Body of pancreas (tissue), 4 donors: ENCODE results near the gene SSRP1. TPM values are rescaled to one million over a fixed set of nuclear protein-coding genes. Genes with fewer than 3 reads are reported as not detected.
"Not testable (repeated sequence)": the region's sequence is repeated elsewhere in the genome, so short reads cannot be mapped to it uniquely, and the experiment has no call there.

Experiments
- ATAC-seq: fragments of 150-250 bp; one replicate; pipeline ENCODE4 v1.9.1; 2016
- DNase-seq, 4 donors: peaks; one replicate each; pipeline ENCODE4 v3.0.0-alpha.2; 2019
- H3K27ac ChIP-seq, 4 donors: fragments of 200-600 bp; sonication (generic); 1 replicate in 3 of 4; 2 replicates in 1 of 4; pipeline versions ENCODE4 v1.5.1 to v1.6.1; 2016 to 2019; ENCODE audit warnings: mild to moderate bottlenecking in 1 of 4, mixed read lengths in 1 of 4, moderate library complexity in 1 of 4
- H3K27me3 ChIP-seq, 2 donors: fragments of 200-600 bp; sonication (generic); one replicate each; pipeline ENCODE4 v1.6.0; 2016; ENCODE audit warnings: mild to moderate bottlenecking in 1 of 2
- H3K36me3 ChIP-seq, 2 donors: fragments of 200-600 bp; sonication (generic); replicated peaks in 1 of 2; 2 replicates each; pipeline ENCODE4 v1.5.1; 2016; ENCODE audit warnings: low read depth in 2 of 2; ENCODE audit not compliant: insufficient read depth in 1 of 2
- H3K4me1 ChIP-seq: fragments of 200-600 bp; sonication (generic); one replicate; pipeline ENCODE4 v1.6.0; 2016
- H3K4me3 ChIP-seq, 2 donors: fragments of 200-600 bp; sonication (generic); 1 replicate in 1 of 2; 2 replicates in 1 of 2; pipeline ENCODE4 v1.5.1; 2016 to 2019
- H3K9me3 ChIP-seq, 3 donors: fragments of 200-600 bp; sonication (generic); 1 replicate in 2 of 3; 2 replicates in 1 of 3; pipeline ENCODE4 v1.5.1; 2016
- CTCF ChIP-seq, 7 experiments: fragments of 450-650 bp in 4 of 7; fragments of 200-600 bp in 3 of 7; sonication (generic) in 3 of 7; IDR thresholded peaks; one replicate each; pipeline ENCODE4 v1.5.1; 2016 to 2019; ENCODE audit warnings: antibody characterized with exemption in 7 of 7
- POLR2A ChIP-seq, 3 donors: fragments of 450-650 bp; IDR thresholded peaks; one replicate each; pipeline ENCODE4 v1.6.1; 2016; ENCODE audit warnings: antibody characterized with exemption in 3 of 3, mild to moderate bottlenecking in 2 of 3
- WGBS, 2 donors: methylation state at CpG; one replicate each; pipeline ENCODE4 v1.1.5; 2017; 5-methylcytosine and 5-hydroxymethylcytosine counted together
- intact Hi-C: fragments of 100-400 bp; cut with DNase I; formaldehyde crosslinking; loops from one replicate; pipeline ENCODE4 v1.15.1; 2023
- total RNA-seq, 2 donors: library from RNA; depleted of rRNA; stranded (reverse); fragments of >200 nt; gene quantifications; one replicate each; pipeline ENCODE4 v1.1.0, GENCODE V29; 2016

The SSRP1 gene
- total RNA-seq, 2 donors from 2014 or later = 44.2 to 51.9 TPM

GRCh38 chr11:57342702-57343101, 7.0 kb upstream of the SSRP1 start:
- Histone ChIP-seq H3K27me3 (no peaks in the 10 kb centered on the region), H3K27ac (no peak overlapping the region), H3K9me3 (no peaks in the 10 kb centered on the region), H3K36me3 (no peaks in the 10 kb centered on the region), H3K4me1 (peaks cover 13% of the 10 kb centered on the region), H3K4me3 (no peak overlapping the region)
- WGBS, 2 donors = 73% methylated on average over 11 of the region's 11 CpGs
- TF ChIP-seq CTCF (IDR thresholded peaks at IDR 0.05) (no peak), POLR2A (IDR thresholded peaks at IDR 0.05) (no peak)
- DNase-seq = no peak
- no peak for ATAC-seq
- intact Hi-C loops = no loop called here

GRCh38 chr11:57341250-57341808, 5.6 kb upstream of the SSRP1 start:
- intact Hi-C loops = no loop called here
- no peak overlapping the region for H3K27ac ChIP-seq
- ATAC-seq (no peak), DNase-seq (no peak)
- no peaks in the 10 kb centered on the region for H3K36me3 ChIP-seq
- no peak overlapping the region for H3K4me3 ChIP-seq
- no peaks in the 10 kb centered on the region for H3K9me3 ChIP-seq
- peaks cover 15% of the 10 kb centered on the region for H3K4me1 ChIP-seq
- 43 to 47% methylated on average over 6 of the region's 6 CpGs for WGBS, 2 donors
- no peak for TF ChIP-seq CTCF (IDR thresholded peaks at IDR 0.05)
- no peak for TF ChIP-seq POLR2A (IDR thresholded peaks at IDR 0.05)
- H3K27me3 ChIP-seq = no peaks in the 10 kb centered on the region

GRCh38 chr11:57340039-57340615, 4.4 kb upstream of the SSRP1 start:
- H3K9me3 ChIP-seq = no peaks in the 10 kb centered on the region
- ATAC-seq (no peak), DNase-seq (peak in 1 of 4 donors; percentile 29)
- TF ChIP-seq CTCF (IDR thresholded peaks at IDR 0.05) = peak in 1 of 7 experiments; percentile 11
- no peak for TF ChIP-seq POLR2A (IDR thresholded peaks at IDR 0.05)
- H3K36me3 ChIP-seq = no peaks in the 10 kb centered on the region
- H3K4me3 ChIP-seq = no peak overlapping the region
- intact Hi-C loops = no loop called here
- H3K4me1 ChIP-seq = peaks cover 10% of the 10 kb centered on the region
- H3K27me3 ChIP-seq = no peaks in the 10 kb centered on the region
- no peak overlapping the region for H3K27ac ChIP-seq
- 30 to 34% methylated on average over 12 of the region's 12 CpGs for WGBS, 2 donors

GRCh38 chr11:57339328-57339727, 3.6 kb upstream of the SSRP1 start:
- no peak overlapping the region for H3K27ac ChIP-seq
- H3K36me3 ChIP-seq = no peaks in the 10 kb centered on the region
- WGBS, 2 donors = 68 to 70% methylated on average over 5 of the region's 5 CpGs
- H3K27me3 ChIP-seq = no peaks in the 10 kb centered on the region
- H3K4me1 ChIP-seq = peaks cover 14% of the 10 kb centered on the region
- no peak overlapping the region for H3K4me3 ChIP-seq
- intact Hi-C loops = no loop called here
- DNase-seq = no peak
- H3K9me3 ChIP-seq = no peaks in the 10 kb centered on the region
- ATAC-seq = no peak
- no peak for TF ChIP-seq POLR2A (IDR thresholded peaks at IDR 0.05)
- TF ChIP-seq CTCF (IDR thresholded peaks at IDR 0.05) = no peak

- no peaks in the 10 kb centered on the region for H3K27me3 ChIP-seq
- no peak within 1 kb of the TSS for H3K27ac ChIP-seq
- no peak for ATAC-seq
- intact Hi-C loops = no loop called here
- H3K4me3 ChIP-seq = no peak within 1 kb of the TSS
- no peak for DNase-seq
- no peaks in the 10 kb centered on the region for H3K36me3 ChIP-seq
- H3K9me3 ChIP-seq = no peaks in the 10 kb centered on the region
- no peak for TF ChIP-seq CTCF (IDR thresholded peaks at IDR 0.05)
- no peak for TF ChIP-seq POLR2A (IDR thresholded peaks at IDR 0.05)
- H3K4me1 ChIP-seq = peaks cover 19% of the 10 kb centered on the region
- WGBS, 2 donors = 36 to 46% methylated on average over 3 to 4 of the region's 4 CpGs
Observed at GRCh38 chr11:57338142-57338541, 2.5 kb upstream of the SSRP1 start, which contains the start of gene P2RX3. Gene P2RX3, plus strand, starts transcription at chr11:57338352. Its CDS starts 199 bp downstream, at chr11:57338551.

- 79 to 90% methylated on average over 3 to 6 of the region's 6 CpGs for WGBS, 2 donors
- H3K4me3 ChIP-seq, ATAC-seq, DNase-seq, H3K36me3 ChIP-seq, intact Hi-C loops, H3K9me3 ChIP-seq, H3K27ac ChIP-seq, H3K27me3 ChIP-seq: not testable (repeated sequence)
- H3K4me1 ChIP-seq = peaks cover 19% of the 10 kb centered on the region
Observed at GRCh38 chr11:57336856-57337255, 1.2 kb upstream of the SSRP1 start.
